Adrenal gland (tissue), 19 donors: ENCODE data around the gene CCDC85C. TPM values are rescaled to one million over a fixed set of nuclear protein-coding genes. Genes with fewer than 3 reads are reported as not detected.
A peak's percentile ranks its signal among the peaks of the same experiment; 100 is the strongest.

ENCODE experiments used
- DNase-seq, 7 donors: peaks; one replicate each; pipeline ENCODE4 v3.0.0-alpha.2; 2019 to 2020
- H3K27ac ChIP-seq, 5 donors: fragments of 200-600 bp; sonication (generic) in 4 of 5; 1 replicate in 3 of 5; 2 replicates in 2 of 5; pipeline versions ENCODE4 v1.5.1 to v1.8.0; 2016 to 2020; ENCODE audit warnings: mild to moderate bottlenecking in 1 of 5
- H3K27me3 ChIP-seq: fragments of 200-600 bp; 2 replicates; pipeline ENCODE4 v1.8.0; 2021
- H3K36me3 ChIP-seq, 2 donors: fragments of 200-600 bp; replicated peaks in 1 of 2; 1 replicate in 1 of 2; 2 replicates in 1 of 2; pipeline versions ENCODE4 v1.5.1 to v1.8.0; 2018 to 2022
- H3K4me1 ChIP-seq, 2 donors: fragments of 200-600 bp; replicated peaks in 1 of 2; 1 replicate in 1 of 2; 2 replicates in 1 of 2; pipeline versions ENCODE4 v1.5.1 to v1.8.0; 2018 to 2021
- H3K4me3 ChIP-seq, 4 donors: fragments of 200-600 bp; sonication (generic) in 3 of 4; one replicate each; pipeline ENCODE4 v1.5.1; 2016 to 2018
- H3K9me3 ChIP-seq, 3 donors: fragments of 200-600 bp; sonication (generic) in 1 of 3; replicated peaks in 1 of 3; 1 replicate in 2 of 3; 2 replicates in 1 of 3; pipeline versions ENCODE4 v1.5.1 to v1.8.0; 2016 to 2021
- CTCF ChIP-seq, 6 experiments: fragments of 450-650 bp in 4 of 6; fragments of 200-600 bp in 2 of 6; sonication (generic) in 1 of 6; IDR thresholded peaks; 1 replicate in 5 of 6; 2 replicates in 1 of 6; pipeline versions ENCODE4 v1.5.1 to v1.8.0; 2016 to 2021; ENCODE audit warnings: antibody characterized with exemption in 6 of 6, mild to moderate bottlenecking in 2 of 6, moderate library complexity in 1 of 6
- POLR2A ChIP-seq, 2 donors: fragments of 450-650 bp; IDR thresholded peaks; one replicate each; pipeline ENCODE4 v1.6.1; 2017; ENCODE audit warnings: antibody characterized with exemption in 2 of 2, mild to moderate bottlenecking in 2 of 2, moderate library complexity in 1 of 2
- WGBS, 4 donors: extraction: QIAGEN DNeasy Blood & Tissue Kit in 2 of 4; methylation state at CpG; one replicate each; pipeline versions ENCODE4 v1.1.5 to v1.1.7; 2013 to 2017; 5-methylcytosine and 5-hydroxymethylcytosine counted together
- intact Hi-C, 2 donors: fragments of 100-400 bp; cut with DNase I; formaldehyde crosslinking; loops; one replicate each; pipeline versions ENCODE4 v1.14.1 to v1.15.0; 2022 to 2023
- long read RNA-seq, 10 donors: library from polyadenylated mRNA in 3 of 10; unstranded in 2 of 10; stranded (forward) in 1 of 10; transcript quantifications; one replicate each; pipeline ENCODE4 v2.0.0 and lab custom pipeline, GENCODE V29; 2021 to 2026
- polyA plus RNA-seq, 3 donors: library from polyadenylated mRNA; stranded (reverse); fragments of 200-250 nt in 2 of 3; fragments of 350-450 nt in 1 of 3; fragmentation: Illumina TruSeq in 1 of 3; extraction: RNeasy Lipid Tissue Mini Kit (QIAGEN cat#74804) in 1 of 3; gene quantifications; one replicate each; pipeline ENCODE4 v1.2.3, GENCODE V29; 2013 to 2014
- total RNA-seq, 9 donors: library from RNA; depleted of rRNA in 4 of 9; stranded (reverse); fragments of >200 nt in 4 of 9; fragments of 120-200 nt in 1 of 9; fragmentation: NEBNext Ultra II Directional in 1 of 9; extraction: Animal tissue kit (Norgen Biotek cat#: 25700) in 1 of 9; gene quantifications; one replicate each; pipeline versions ENCODE4 v1.1.0 to v1.2.4, GENCODE V29; 2013 to 2023
- donor health status: healthy with polysubstance abuse.
- donor health status: Bipolar disorder and iron deficiency.
- donor health status: DM: yes; HTN: yes; CAD: no.
- donor health status: DM: no; HTN: no; CAD: no.
- donor health status: DM: no; HTN: no; CAD: no.
- donor health status: DM: yes; HTN: yes; CAD: no.

CCDC85C gene
- total RNA-seq (10 to 100 TPM in 8 of 9 donors, 1 to 10 TPM in 1; 4.2 to 59.0 (median 41.2) TPM), polyA plus RNA-seq (10 to 100 TPM; 10.8 to 41.7 (median 23.4) TPM)
- long read RNA-seq, donor 1 = 0 reads
- long read RNA-seq, donor 2 = 0 reads
- long read RNA-seq, donor 3 = 0 reads
- long read RNA-seq, donor 4, partial matches to known transcripts = 0 of 4 reads
- long read RNA-seq, donor 4, other reads (novel, unspliced or antisense) = 4 of 4 reads
- long read RNA-seq, donor 5, full-length matches to known transcripts = 42 of 74 reads
- long read RNA-seq, donor 5, partial matches to known transcripts = 2 of 74 reads
- long read RNA-seq, donor 5, other reads (novel, unspliced or antisense) = 30 of 74 reads
- long read RNA-seq, donor 6, partial matches to known transcripts = 0 of 4 reads
- long read RNA-seq, donor 6, other reads (novel, unspliced or antisense) = 4 of 4 reads
- long read RNA-seq, donor 7 = 0 reads
- long read RNA-seq, donor 8 = 0 reads
- long read RNA-seq, donor 9, full-length matches to known transcripts = 1 of 1 reads
- long read RNA-seq, donor 9, partial matches to known transcripts = 0 of 1 reads
- long read RNA-seq, donor 9, other reads (novel, unspliced or antisense) = 0 of 1 reads
- long read RNA-seq, donor 10 = 0 reads

GRCh38 chr14:99603471-99604277 lies at the start of gene CCDC85C:
TSS of gene CCDC85C (minus strand) at chr14:99604207. CDS start at chr14:99603959, 248 bp downstream.
- TF ChIP-seq POLR2A (IDR thresholded peaks at IDR 0.05) = no peak
- no peak for TF ChIP-seq CTCF (IDR thresholded peaks at IDR 0.05)
- Histone ChIP-seq H3K9me3 (no peaks in the 10 kb centered on the region), H3K27ac (peak within 1 kb of the TSS; percentile 41 to 88 (median 73)), H3K4me1 (peaks cover 49% of the 10 kb centered on the region in 2 donors), H3K4me3 (peak within 1 kb of the TSS in 3 of 4 donors; percentile 55 to 75 (median 62)), H3K36me3 (no peaks in the 10 kb centered on the region), H3K27me3 (no peaks in the 10 kb centered on the region)
- intact Hi-C loops = loop anchor here in 1 of 2 donors (5.0 kb wide), 1 partner anchor 41 kb away; no protein-coding TSS in a partner anchor
- DNase-seq = peak in 5 of 7 donors; percentile 47 to 67 (median 58)
- 0 to 10% (median 4%) methylated on average over 11 to 128 of the region's 128 CpGs for WGBS, 4 donors

- TF ChIP-seq POLR2A (IDR thresholded peaks at IDR 0.05) (no peak), CTCF (IDR thresholded peaks at IDR 0.05) (no peak)
- intact Hi-C loops = no loop called here
- Histone ChIP-seq H3K4me3 (no peak overlapping the region), H3K4me1 (peaks cover 0 to 5% of the 10 kb centered on the region in 2 donors), H3K27ac (no peak overlapping the region), H3K27me3 (no peaks in the 10 kb centered on the region), H3K36me3 (no peaks in the 10 kb centered on the region), H3K9me3 (no peaks in the 10 kb centered on the region)
- DNase-seq = no peak
- WGBS, 4 donors = 89 to 93% (median 92%) methylated on average over 25 to 32 of the region's 32 CpGs
These were observed 48.1 kb upstream of the CCDC85C start for GRCh38 chr14:99651953-99652746.

GRCh38 chr14:99650189-99650588 lies 46.2 kb upstream of the CCDC85C start:
- no peak for DNase-seq
- 72 to 91% (median 80%) methylated on average over 2 to 9 of the region's 9 CpGs for WGBS, 4 donors
- no peaks in the 10 kb centered on the region for H3K9me3 ChIP-seq
- H3K36me3 ChIP-seq = no peaks in the 10 kb centered on the region
- H3K27ac ChIP-seq = no peak overlapping the region
- H3K4me1 ChIP-seq = peaks cover 0 to 9% of the 10 kb centered on the region in 2 donors
- peaks cover 4% of the 10 kb centered on the region for H3K27me3 ChIP-seq
- intact Hi-C loops = no loop called here
- TF ChIP-seq POLR2A (IDR thresholded peaks at IDR 0.05) = no peak
- no peak for TF ChIP-seq CTCF (IDR thresholded peaks at IDR 0.05)
- no peak overlapping the region for H3K4me3 ChIP-seq
